Left hindlimb (tissue), 1 donor: ENCODE measurements around the gene BORCS6.
A peak's percentile ranks its signal among the peaks of the same experiment; 100 is the strongest.

Experiments used
- DNase-seq: peaks from one replicate; pipeline ENCODE4 v3.0.0-alpha.2; 2018

BORCS6 gene

DNA sequence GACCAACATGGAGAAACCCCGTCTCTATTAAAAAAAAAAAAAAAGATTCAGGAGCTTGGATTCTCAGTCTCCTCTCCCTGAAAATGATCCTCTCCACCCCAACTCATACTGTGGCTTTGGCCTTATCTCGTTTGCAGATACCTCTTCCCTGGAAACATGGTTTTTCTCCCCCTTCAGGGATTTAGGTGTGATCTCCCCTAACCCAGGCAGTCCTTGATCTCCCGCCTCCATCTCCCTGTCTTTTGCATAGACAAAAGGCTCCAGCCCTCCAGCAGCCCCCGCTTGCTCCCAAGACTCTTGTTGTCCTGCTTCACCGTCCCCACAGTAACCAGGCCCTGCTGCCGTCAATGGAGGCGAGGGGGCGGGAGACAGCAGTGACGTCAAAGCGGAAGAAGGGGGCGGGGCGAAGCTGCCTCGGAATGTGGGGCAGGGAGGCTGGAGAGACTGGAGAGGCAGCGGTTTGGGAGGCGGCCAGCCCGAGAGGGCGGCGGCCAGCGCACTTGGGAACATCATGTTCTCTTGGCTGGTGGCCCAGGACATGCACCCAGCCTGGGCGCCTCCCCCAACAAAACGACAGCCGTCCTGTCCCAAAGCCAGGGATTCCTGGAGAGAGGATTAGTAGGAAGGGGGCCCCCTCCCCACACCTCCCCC lies 35.9 kb downstream of the BORCS6 start:
- peak; percentile 100 for DNase-seq

DNA sequence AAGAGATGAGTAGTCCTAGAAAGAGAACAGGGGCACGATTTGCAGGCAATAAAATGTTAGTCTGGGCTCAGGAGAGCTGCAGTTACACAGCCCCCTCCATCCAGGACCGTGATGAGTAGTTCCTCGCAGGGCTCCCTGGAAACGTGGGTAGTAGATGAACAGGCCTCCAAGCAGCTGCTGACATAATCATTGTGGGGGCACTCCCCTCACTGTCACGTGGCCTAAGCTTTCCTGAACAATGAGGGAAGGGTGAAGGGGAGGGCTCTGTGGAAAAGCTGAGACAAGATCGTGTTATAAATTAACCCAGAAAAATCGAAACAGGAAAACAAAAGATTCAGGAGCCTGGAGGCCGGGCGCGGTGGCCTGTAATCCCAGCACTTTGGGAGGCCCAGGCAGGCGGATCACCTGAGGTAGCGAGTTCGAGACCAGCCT lies 36.4 kb downstream of the BORCS6 start:
- peak; percentile 91 for DNase-seq

DNA sequence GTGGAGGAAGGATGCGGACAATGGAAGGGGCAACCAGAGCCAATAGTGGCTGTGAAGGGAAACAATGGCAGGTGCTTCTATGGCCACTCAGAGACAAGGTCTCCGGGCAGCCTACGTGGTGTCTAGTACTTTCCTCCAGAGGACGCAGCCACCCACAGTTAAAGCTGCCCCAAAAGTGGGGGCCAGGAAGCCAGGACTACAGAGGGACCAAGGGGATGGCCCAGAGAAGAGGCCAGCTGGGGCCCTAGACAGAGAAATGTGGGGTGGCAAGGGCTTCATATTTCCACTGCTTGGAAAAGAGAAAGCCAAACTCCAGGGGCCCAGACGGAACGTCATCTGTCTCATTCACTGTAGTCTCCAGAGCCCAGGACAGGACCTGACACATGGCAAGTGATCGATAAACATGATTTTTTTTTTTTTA lies 36.9 kb downstream of the BORCS6 start:
- peak; percentile 55 for DNase-seq

DNA sequence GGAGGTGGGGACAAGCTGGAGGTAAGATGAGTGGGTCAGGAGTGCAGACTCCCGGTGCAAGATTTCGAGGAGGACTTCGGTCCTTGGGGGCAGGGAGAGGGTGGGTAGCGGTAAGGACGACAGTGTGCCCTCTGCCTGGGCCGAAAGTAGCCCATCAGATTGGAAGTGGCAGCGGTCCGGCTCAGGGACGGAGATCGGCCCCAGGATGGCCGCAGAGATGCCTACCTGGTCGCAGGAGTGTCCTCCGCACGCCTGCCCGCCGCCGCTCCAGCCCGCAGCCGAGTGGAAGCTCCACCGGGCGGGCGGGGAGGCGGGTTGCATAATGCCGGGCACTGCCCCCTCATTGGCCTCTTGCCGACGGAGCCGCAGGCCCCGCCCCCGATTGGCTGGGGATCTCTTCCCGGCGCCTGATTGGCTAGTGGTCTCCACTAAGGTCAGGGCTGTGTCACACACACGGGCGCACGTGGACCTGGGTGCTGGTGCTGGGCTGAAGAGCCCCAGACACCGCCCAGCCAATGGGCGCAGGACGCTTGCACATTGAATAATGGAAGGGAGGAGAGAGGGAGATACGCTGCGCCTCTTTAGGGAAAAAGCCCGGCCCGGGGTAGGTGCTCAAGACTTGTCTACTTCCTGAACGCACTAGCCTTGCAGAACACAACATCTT lies 37.7 kb downstream of the BORCS6 start, which contains the start of gene PER1:
Gene PER1, minus strand, starts transcription at position 293 of the 664 bp plus-strand sequence. CDS start 1,698 bp downstream, outside the sequence.
- peak; percentile 96 for DNase-seq

DNA sequence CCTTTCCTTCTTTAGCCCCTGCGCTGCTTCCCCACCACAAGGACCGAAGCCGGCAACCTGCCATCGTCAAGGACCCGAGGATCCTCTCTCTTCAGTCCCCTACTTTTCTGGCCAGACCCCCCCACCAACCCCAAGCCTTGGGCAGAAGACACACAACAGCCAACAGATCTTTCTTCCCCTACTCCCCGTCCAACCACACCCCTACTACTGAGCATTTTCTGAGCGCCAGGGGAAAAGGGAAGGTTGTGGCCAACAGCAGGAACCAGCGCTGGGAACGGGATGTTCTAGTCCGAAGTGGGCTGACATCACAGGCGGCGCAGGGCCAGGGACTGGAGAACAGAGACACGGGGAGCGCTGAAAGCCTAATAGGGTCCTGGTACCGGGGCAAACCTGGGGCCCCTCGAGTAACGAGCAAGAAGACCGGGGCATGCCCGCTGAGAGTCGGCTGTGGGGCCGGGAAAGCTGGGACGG lies 38.3 kb downstream of the BORCS6 start:
- peak; percentile 90 for DNase-seq

DNA sequence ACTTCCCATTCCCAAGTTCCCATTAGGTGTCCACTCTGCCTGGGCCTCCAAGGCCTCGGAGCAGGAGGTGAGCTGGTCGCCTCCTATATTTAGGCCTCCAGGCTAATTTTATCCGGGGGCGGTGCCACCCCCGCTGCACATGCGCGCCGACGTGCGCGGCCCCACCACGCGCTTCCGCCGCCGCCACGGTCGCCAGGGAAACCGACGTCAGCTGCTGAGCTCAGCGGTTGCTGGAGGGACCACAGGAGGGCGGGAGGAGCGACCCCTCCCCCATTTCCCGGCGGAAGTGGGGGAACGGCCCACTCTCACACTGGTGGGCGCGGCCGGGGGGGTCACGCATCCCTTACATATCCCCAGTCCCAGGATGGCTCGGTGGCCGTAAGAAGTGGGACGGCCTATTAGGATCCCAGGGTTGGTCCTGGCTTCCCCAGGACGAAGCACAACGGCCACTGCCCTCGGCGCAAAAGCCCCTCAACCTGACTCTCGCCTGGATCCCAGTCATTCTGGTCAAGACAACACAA lies 38.8 kb downstream of the BORCS6 start:
- DNase-seq: peak; percentile 97

DNA sequence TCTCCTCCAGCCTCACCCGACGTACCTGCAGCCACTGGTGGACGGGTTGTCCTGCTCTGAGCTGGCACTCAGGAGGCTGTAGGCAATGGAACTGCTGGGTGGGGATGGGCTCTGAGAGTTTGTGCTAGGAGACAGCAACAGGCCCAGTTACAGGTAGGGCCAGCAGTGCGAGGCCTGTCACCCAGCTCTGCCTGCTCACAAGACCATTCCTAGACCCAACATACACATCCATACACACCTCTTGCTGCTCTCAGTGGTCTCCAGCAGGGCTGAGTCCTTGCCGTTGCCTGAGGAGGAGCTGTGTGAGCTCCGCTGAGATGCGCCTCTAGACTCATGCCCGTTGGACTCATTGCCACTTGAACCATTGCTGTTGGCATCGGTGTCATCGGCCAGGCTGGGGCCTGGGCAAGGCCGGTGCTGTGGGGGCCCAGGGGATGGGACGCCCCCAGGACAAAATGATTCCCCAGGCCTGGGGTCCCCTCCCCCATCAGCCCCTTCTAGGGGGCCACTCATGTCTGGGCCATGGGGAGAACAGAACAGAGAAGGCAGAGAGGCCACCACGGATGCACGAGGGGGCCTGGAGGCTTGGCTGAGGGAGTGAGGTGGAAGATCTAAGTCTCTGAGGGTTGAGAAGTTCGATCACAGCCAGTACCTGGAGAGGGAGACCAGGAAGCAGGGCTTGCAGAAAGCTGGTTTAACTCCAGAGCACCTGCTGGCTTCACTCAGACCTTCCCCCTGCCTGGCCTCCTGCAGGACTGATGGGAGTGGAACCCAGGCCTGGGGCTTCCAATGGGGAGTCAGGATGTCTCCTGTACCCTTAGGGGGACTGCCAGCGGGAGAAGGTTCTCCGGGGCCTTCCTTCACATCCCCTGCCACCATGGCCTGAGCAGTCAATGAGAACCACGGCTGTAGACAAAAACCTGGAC lies 39.5 kb downstream of the BORCS6 start:
- DNase-seq: peak; percentile 38

DNA sequence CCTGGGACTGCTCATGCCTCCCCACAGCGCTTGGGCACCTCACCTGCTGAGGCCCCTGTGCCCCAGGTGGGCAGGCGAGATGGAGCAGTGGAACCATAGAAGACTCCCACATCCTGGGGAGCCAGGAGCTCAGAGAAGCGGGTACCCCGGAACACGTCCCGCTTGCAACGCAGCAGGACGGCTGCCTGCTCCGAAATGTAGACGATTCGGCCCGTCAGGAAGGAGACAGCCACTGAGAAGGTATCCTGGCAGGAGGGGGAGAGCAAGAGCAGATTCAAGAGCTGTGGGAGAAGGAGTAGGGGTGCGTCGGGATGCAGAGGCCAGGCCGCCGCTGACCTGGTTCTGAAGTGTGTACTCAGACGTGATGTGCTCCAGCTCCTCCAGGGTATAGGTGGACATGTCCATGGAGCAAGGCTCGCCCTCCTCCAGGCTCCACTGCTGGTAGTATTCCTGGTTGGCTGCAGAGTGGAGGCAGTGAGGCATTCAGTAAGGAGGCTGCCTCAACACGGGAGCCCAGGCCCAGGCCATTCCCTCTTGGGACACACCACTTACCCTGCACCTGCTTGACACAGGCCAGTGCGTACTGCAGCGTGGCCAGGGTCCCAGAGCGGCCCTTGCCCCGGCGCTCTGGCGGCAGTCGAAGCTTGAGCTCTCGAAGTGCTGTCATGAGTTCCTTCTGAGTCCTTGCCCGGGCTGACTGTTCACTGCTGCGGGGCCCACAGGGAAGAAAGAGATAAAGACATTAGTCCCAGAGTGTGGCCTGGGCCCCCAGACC lies 40.4 kb downstream of the BORCS6 start:
- DNase-seq: no peak

DNA sequence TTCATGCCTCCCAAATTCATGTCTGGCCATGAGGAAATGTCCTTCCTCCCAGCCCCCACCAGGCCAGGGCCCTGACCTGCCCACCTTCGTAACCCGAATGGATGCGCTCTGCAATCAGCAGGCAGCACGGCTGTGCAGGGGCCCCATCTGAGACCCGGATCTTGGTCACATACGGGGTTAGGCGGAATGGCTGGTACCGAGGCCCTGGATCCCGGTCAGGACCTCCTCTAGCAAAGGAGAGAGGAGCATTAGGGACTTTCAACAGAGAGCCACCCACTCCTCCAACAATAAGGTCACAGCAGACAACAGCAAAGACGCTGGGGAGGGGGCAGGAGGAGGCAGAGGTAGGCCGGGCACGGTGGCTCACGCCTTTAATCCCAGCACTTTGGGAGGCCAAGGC lies 41.4 kb downstream of the BORCS6 start:
- DNase-seq: peak; percentile 22

DNA sequence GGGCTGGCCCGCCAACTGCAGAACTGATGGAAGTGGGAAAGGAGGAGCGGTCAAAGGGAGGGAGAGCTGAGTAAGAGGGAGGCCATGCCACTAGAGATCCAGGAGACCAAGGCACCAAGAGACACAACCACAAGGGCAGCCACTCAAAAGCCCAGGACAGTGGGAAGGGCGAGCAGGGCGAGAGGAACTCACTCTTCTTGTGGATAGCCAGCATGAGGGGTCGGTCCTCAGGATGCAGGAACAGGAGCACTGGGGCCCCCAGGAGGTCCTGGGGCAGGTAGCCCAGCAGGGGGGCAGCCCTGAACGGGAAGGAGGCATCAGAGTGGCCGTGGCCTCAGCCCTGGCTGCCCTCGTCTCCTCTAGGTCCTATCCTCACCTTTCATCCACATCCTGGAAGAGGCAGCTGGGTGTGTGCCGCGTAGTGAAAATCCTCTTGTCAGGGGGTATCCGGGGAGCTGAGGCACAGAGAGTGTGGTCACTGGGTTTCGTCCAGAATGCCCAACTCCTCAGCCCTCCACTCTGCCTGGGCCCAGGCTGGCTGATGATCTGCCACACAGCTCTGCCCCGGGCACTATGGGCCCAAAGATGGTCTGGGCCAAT lies 42.1 kb downstream of the BORCS6 start:
- peak; percentile 29 for DNase-seq

DNA sequence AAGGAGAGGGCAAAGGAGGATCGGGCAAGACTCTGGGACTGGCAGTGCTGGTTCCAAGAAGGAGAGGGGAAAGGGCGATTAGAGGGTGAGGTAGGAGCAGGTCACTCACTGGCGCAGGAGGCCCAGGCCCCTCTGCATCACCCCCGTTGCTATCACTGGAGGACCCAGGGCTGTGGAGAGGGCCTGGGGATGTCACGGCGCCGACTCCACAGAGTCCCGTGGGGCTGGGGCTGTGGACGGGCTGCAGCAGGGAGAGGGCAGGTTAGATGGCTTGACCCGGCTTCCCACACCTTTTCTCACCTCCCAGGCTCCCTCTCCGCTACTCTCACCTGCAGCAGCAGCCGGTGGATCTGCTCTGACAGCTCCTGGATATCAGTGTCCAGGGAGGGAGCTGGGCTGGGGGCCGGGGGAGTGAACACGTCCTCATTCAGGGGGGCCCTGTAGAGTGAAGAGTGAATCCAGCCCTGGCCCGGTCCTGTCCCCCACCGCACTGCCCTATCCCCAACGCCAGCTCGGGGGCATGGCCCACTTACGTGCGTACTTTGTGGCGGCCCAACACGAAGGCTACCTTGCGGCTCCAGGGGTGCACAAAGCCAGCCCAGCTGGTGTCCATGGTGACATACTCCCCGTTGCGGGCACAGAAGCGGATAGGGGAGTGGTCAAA lies 42.7 kb downstream of the BORCS6 start:
- DNase-seq: peak; percentile 30

DNA sequence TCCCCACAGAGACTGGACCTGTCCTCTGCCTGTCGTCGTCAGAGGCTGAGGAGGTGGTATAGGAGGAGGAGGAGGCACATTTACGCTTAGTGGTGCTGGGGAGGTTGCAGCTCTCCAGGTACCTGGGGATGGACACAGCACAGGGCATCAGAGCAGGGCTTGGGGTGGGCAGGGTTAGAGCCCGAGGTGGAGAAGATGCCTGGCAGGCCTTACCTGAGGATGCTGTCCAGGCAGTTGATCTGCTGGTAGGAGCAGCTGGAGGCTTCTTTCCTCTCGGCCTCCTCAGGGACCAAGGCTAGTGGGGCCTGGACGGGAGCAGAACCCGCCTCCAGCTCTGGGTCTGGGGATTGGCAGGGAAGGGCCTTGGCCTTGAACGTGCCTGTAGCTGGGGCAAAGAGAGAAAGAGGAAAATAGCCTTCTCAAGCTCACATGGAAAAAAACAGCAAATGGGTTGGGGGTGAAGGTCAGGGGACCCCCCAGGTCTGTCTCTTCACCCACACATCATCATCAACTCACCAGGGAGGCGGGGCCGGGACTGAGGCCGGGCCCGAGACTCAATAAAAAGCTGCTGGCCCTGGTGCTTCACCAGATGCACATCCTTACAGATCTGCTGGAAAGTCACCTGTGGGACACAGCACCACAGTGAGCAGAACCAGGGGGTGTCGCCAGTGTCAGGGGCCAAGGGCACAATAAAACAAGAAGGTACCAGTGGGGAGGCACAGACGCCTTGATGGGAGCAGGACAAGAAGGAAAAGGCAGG lies 43.4 kb downstream of the BORCS6 start:
- peak; percentile 32 for DNase-seq

DNA sequence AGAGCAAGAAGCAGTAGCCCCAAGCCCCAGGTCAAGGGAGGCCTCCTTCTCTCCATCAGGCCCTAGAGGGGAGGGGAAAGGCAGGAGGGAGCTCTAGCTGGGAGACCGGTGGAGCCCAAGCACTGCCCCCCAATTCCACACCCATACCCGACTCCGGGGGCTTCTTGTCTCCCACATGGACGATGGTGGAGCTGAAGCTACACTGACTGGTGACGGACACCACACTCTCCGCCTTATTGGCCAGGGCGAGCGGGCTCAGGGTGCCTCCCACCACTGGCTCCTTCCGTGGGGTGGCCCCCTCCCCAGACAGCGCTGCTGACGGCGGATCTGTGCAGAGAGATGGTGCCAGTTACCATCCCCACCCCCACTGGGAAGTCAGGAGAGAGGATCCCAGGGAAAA lies 44.2 kb downstream of the BORCS6 start:
- DNase-seq: no peak

DNA sequence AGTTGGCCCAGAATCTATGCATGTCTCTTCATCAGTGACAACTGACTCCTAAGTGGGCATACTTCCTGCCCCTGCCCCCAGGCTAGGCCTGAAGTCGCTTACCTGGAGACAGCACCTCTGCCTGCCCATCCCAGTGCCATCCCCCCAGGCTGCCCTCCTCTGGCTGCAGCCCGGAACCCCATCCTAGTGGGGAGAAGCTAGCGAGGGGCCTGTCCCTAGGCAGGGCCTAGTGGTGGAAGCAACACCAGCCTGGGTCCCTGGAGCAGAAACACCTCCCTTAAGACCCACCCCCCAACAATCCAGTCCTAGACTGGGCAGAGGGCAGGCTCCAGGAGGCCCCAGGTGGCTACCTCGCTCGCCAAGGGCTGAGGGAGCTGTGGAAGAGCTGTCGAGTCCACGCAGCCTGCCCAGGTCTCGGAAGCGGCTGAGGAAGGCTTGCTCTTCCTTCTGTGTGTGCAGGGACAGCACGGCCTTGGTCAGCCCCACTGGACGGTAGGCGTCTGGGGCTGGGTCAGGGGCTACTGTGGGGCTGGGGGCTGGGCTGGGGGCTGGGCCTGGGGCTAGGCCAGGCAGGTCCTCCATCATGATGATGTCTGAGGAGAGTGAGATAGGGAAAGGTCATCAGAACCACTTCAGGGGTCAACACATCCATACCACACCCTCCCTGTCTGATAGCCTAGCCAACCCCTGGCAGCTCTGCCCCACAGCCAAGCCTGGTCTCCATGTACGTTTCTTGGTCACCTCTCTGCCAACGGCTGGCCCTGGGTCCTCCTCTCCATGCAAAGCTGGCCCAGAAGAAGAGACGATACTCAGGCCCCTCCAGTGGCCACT lies 45.4 kb downstream of the BORCS6 start:
- peak; percentile 29 for DNase-seq

DNA sequence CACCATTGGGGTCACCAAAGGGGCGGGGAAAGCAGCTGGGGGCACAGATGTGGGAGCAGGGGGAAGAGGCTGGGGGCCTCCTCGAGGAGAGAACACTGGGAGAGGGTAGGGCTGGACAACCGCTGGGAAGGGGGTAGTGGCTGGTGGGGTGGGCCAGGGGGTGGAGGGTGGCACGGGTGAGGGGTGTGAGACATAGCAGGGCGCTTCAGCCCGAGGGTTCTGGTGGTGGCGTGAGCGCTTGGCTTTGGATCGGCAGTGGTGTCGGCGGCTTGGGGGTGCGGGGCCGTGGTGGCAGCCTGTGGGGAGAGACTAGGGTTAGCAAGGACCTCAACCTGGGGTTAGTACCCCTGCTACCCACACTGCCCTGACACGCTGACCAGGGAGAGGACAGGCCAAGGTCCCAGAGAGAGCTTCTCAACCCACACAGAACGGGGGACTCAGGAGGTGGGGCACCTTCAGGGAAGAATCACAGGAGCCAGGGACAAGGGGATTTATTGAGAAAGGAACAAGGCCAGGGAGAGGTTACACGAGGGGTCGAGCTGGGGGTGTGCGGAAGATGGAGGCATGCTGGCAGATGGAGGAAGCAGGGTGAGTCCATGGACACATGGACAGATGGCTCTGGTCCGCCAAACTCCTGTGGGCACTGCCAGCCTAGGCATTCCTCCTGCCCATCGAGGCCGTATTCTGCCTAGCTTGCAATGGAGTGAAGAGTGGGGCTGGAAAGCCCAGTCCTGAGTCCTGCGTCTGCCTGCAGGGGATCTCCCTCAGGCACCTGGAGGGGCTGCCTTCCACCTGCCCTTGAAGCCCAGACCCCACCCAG lies 46.2 kb downstream of the BORCS6 start:
- DNase-seq: peak; percentile 40

DNA sequence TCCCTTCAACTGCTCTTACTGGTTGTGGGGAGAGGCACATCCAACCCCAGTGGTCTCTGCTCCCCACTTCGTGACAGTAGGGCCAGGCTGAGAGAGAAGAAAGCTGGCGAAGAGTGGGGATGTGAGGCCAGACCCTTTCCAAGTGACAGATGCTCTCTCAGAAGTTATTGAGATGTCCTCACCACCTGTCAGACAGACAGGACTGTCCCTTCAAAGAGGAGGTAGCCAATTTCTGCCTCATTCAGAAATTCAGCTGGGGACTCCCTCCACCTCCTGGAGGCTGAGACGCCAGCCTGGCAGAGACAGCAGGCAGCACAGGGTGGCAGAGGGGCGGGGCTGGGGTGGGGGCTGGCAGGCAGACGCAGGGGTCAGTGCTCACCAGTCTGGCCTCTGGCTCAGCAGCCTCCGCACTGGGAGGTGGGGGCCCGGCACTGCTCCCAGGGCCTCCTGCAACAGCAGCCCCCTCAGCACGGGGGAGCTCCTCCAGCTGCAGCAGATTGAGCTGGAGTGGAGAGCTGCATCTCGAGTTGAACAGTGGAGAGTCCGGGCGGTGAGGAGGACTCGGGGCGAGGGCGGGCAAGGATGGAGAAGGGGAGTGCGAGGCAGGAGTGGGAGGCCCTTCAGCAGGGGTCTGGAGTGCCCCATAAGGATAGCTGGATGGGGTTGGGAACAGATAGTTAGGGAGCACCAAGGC lies 46.9 kb downstream of the BORCS6 start:
- DNase-seq: peak; percentile 41

DNA sequence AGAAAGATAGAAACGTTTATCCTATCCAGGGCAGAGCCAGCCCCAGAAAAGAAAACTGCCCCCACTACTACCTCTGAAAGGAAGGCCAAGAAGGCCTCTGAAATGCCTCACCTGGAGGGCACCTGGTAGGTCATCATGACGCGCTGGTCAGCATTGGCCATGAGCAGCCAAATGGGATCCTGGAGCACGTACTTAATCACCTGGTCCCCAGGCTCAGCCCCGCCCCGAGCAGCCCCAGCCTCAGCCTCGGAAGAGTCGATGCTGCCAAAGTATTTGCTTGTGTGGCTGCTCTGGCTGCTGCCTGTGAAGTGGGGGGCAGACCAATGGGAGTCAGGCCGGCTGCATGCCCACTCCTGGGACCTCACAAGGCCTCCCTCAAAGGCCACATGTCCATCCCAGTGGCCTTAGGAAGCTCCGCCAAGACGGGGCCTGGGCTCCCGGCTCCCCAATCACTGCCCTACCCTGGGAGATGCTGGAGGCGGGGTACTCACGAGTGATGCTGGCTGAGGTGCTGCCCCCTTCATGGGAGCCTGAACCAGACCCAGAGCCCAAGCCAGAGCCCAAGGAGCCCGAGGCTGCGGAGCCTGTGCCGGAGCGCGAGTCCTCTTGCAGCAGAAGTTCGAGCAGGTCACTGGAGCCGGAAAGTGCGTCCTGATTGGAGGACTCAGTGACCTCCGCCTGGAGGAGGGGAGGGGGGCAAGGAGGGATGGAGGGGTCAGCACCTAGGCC lies 47.7 kb downstream of the BORCS6 start:
- DNase-seq: peak; percentile 32
